Measurements from ENCODE around the gene GTF2F1.
"Not testable (repeated sequence)": the region's sequence is repeated elsewhere in the genome, so short reads cannot be mapped to it uniquely, and the experiment has no call there.

Gene GTF2F1

DNA sequence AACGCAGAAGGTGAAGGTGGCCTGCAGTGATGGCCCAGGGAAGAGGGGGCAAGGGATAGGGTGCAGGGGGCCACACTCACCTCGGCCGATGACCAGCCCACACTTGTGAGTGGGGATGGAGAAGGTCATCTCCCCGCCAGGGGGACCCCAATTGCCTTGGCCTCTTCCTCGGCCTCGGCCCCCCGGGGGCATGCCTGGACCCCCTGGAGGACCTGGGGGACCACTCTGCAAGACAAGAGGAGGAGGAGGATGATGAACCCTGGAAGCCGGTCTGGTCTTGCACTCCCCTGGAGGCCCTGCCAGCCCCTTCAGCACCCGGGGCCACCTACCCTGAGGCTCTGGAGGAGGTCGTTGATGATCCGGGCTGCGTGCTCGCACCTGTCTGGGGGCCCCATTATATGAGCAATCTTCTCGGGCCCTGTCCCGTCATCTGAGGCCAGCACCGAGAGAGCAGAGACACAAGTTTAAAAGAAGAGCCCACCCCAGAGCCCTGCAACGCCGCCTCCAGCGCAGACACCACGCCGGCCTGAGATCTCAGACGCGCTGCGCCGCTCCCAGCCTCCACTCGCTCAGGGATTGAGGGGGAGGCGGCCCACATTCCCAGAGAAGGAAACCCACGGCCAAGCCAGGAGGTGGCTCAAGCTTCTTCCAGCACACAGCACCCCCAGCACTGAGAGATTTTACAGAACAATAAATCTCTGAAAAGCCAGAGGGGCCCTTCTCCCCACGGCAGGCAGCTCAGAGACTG, 23.9 kb upstream of the GTF2F1 start:
- DNase-seq = no peak

DNA sequence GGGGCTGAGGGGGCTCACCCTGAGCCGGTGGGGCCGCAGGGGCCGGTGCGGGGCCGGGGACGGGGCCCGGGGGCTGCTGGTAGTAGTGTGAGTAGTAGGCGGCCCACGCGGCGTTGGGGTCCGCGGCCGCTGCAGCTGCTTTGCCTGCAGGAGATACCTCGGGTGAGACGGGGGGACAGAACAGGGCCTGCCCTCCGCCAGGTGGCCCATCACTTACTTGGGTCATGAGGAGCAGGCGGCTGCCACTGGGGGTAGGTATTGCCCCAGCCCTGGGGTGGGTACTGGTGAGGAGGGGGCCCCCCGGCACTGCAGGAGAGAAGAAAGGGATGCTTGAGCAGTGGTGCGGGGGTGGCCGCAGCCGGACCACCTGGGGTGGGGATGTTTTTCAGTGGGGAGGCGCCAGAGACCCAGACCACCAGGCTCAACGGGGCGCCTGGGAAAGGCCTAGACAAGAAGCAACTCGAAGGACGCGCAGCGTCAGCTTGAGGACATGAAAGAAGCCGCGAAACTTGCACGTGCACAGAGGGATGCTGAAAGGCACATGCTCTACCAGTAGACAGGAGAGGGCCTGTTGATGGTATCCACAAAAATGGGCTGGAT, 22.7 kb upstream of the GTF2F1 start:
- no peak for DNase-seq

DNA sequence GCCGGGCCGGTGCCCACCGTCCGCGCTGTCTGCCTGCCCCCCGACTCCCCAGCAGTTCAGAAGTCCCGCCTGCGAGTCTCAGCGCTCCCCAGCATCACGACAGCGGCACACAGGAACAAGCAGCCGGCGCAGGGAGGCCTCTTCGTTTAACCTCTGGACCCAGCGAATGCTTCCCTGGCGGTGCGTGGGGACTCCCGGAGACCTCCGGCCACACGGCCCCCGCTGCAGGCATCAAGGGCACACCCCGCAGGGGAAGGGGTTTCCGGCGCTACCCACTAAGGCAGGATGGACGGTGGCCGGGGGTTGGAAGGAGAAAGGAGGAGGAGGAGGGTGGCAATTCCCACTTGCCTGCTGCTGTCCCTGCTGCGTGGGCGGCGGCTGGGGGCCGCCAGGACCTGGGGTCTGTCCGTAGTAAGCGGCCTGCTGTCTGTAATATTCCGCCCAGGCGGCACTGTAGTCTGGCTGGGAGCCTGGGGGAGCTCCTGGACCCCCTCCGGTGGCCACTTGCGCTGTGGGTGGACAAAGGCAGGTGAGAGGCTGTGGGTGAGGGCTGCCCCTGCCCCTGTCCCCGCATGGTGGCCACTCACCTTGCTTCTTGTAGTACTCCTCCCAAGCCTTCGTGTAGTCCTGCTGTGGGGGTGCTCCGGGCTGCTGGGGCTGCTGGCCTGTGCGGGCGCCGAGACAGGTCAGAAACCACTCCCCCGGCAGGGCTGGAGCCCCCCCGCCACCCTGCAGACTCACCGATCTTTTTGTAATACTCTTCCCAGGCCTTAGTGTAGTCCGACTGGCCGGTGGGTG, 22.0 kb upstream of the GTF2F1 start:
- no peak for DNase-seq

DNA sequence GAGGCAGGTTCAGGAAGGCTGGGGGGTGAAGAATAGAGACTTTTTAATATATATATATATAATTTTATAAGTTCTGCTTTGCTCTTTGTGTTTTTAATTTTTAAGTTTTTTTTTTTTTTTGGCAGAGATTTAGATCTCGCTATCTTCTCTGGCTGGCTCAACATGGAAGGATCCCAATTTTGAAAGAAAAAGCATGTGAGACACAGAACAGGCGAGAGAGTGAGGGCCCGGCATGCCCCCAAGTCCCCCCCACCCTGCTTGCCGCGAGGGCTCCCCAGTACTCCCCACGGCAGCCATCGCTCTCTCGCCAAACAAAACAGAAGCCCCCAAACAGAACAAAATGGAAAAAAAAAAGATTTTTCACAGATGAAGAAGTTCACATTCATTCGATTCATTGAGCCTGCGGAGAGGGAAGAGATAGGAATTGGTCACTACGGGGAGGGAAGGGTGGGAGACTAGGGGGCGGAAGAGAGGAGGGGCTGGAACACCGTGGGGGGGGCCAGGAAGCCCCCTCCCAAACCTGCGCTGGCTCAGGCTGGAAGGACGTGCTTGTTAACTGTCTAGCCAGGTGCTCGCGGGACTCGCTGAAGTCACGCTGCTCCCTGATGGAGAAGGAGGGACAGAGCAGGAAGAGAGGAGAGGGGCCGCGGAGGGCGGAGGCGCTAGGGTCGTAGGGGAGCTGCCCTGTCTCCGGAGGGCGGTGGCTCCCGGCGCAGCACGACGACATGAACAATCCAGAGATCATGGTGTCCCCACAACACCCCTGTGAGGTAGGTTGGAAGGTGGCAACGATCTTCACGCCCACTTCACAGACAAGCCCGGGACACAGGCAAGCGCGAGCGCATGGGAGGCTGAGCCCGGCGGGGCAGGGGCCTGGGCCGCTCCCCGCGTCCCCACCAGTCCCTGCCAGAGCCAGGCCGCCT, 21.0 kb upstream of the GTF2F1 start:
- DNase-seq = no peak

DNA sequence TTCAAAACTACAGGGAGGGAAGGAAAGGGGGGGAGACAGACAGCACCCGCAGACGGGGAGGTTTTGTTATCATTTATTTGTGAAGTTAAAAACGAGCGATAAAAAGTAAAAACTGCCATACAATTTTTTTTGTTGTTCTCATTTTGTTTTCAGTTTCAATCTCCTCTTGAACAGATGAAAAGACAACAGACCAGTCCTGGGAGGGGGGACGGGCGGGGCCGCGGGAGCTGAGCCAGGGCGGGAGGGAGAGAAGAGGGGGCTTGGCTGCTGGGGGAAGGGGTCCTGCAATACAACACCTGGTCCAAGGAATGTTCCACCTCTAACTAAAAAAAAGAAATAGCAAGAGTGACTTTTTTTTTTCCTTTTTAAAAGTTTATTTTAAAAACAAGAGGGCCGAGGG, 20.3 kb upstream of the GTF2F1 start:
- DNase-seq = no peak

DNA sequence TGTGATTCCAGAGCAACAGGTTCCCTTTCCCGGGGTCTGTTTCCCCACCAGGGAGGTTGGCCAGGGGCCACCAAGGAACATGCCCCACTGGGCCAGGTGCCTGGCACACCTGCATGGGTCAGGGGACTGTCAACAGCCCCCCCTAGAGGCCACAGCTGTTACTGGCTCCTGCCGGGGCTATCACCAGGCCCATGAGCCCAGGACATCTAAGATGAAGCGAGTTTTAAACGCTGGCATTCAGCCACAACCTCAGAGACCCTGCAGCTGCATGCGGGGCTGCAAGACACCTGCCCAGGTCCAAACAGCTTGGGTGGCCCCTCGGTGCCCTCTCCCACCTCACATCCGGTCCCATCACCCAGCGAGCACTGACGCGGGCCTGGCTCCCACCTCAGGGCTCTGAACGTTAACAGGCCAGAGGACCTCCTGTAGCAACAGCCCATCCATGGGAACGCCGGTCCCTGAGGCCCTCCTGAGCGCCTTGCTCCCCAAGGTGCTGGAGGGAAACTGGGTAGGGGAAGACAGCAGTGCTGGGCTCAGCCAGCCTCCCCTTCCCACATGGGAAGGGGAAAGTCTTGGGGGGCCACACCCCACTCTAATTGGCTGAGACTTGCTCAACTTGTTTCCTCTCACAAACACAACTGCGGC, 19.6 kb upstream of the GTF2F1 start:
- DNase-seq = peak in 4 of 5 experiments; percentile 24 to 48 (median 27)

DNA sequence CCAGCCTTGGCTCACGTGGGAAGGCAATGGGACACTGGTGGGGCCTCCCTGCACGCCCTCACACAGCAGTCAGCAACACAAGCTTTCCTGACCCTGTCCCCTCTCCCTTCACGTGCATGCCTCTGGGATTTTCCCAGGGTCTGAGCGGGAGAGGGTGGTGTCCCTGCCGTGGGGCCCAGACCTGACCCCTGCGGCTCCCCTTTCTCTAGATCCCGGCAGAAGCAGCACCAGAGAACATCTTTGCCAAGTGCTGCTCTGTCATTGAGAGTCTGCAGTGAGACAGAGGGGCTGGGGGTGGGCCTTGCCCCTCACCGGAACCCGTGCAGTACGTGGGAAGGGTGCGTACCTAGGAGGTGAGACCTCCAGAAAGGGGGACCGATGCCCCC, 19.1 kb upstream of the GTF2F1 start:
- DNase-seq = no peak

DNA sequence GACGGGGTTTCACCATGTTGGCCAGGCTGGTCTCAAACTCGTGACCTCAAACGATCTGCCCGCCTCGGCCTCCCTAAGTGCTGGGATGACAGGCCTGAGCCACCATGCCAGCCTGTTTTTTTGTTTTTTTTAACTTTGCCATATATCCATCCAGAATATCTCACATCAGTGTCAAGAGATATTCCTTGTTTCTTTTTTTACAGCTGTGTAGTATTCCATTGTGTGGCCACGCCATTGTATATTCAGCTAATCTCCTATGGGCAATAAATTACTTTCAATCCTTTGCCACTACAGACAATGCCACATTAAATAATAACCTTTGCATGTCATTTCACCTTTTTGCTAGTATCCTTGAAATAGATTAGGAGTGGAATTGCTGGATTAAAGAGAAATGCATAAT, 16.4 kb upstream of the GTF2F1 start:
- no peak for DNase-seq

DNA sequence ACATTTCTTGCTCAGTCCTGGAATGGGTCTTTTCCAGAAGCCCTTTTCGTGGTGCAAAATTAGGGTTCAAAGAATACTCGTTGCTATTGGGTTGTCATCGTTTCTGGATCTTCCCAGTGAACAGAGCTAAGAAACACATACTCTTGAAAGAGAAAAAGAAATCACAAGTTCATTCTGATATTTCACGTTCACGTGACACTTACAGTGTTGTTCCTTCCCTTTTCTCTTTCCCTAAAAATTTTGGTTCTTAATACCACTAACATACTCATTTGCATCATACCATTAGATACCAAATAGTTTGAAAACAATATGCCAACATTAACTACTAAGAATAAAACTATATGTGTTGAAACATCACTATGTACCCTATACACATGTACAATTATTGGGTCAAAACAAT, 13.4 kb upstream of the GTF2F1 start:
- no peak for DNase-seq

DNA sequence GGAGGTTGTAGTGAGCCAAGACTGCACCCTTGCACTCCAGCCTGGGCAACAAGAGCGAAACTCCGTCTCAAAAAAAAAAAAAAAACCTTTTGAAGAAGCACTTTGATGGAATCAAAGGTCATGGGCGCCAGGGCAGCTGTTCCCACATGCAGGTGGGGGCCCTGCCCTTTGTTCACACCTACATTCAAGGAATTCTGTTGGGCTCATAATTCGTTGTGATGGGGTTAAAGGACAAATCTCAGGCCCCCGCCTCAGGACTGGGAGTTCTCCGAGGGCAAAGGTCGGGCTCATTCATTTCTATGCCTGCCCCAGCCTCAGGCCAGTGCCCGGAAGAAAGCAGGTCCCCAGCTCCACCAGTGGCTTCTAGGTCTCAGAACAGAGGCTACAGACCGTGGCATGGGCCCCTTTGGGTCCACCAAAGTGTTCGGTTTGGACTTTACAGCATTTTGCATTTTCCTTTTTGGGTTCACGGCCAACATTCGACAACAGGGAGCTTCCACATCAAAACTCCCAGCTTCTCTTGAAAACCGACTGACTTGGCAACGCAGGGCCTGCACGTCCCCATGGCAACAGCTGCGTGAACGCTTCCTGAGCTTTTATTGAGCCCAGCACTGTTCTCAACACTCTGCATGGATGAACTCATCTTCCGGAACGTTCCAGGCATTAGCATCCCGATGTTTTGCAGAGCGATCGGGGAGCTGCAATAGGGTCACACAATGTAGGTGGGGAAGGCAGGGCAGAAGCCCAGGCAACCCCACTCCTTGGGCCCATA, 10.1 kb upstream of the GTF2F1 start:
- no peak for DNase-seq

DNA sequence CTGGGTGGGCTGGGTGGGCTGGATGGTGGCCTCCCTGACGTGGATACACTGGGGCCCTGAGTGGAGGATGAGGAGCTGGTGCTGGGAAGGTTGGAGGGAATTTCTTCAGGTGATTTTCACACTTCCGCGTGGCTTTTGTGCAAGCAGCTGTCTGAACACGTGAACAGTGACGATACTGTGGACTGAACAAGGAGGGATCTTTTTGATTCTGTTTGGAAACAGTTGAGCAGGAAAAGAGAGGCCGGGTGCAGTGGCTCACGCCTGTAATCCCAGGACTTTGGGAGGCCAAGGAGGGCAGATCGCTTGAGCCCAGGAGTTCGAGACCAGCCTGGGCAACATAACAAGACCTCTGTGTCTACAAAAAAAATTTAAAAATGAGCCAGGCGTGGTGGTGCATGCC, 9.1 kb upstream of the GTF2F1 start:
- DNase-seq = no peak

DNA sequence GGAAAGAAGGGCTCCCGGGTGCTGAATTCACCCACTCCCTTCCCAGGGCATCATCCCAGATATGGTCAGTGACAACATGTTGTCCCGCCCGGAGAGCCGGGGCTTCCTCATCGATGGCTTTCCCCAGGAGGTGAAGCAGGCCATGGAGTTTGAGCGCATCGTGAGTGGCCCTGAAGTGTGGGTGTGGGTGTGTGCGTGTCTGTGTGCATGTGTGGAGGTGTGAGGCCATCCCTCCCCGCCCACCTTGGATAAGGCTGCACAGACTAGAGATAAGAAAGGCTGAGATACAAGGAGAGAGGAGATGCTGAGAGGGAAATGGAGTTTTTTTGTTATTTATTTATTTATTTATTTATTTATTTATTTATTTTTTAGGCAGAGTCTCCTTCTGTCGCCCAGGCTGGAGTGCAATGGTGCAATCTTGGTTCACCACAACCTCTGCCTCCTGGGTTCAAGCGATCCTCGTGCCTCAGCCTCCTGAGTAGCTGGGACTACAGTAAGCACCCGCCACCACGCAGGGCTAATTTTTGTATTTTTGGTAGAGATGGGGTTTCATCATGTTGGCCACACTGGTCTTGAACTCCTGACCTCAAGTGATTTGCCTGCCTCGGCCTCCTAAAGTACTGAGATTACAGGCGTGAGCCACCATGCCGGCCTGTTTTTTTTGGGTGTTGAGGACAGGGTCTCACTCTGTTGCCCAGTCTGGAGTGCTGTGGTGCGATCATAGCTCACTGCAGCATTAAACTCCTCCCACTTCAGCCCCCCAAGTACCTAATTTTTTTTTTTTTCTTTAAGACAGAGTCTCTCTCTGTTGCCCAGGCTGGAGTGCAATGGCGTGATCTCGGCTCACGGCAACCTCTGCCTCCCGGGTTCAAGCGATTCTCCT, 7.3 kb upstream of the GTF2F1 start:
- DNase-seq = not testable (repeated sequence)

DNA sequence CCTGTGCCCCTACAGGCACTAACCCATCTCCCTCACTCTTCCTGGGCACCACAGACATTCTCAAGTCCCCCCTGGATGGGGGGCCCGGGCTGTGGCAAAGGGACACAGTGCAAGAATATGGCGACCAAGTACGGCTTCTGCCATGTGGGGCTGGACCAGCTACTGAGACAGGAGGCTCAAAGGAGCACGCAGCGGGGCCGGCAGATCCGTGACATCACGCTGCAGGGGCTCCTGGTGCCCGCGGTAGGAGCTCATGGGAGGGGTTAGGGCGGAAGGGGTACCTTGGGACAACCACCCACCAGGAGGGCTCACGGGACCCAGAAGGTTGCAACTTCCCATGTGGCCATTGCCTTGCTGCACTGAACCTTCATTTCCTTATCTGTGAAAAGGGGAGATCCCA, 3.3 kb upstream of the GTF2F1 start:
- no peak for DNase-seq

DNA sequence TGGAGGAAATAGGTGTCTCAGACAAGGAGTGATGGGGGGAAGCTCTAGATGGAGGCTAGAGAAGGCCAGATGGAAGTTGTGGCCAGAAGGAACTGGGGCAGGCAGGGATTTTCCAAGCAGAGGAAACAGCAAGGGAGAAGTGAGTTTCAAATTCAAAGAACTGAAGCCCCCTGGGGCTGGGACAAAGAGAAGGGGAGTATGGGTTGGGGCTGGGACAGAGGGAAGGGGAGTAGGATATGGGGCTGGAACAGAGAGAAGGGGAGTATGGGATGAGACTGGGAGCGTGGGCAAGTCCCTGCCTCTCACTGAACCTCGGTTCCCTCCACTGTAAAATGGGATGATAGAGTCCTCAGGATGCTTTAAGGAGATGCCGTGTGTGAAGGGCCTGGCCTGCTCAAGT, 1.9 kb upstream of the GTF2F1 start:
- no peak for DNase-seq

DNA sequence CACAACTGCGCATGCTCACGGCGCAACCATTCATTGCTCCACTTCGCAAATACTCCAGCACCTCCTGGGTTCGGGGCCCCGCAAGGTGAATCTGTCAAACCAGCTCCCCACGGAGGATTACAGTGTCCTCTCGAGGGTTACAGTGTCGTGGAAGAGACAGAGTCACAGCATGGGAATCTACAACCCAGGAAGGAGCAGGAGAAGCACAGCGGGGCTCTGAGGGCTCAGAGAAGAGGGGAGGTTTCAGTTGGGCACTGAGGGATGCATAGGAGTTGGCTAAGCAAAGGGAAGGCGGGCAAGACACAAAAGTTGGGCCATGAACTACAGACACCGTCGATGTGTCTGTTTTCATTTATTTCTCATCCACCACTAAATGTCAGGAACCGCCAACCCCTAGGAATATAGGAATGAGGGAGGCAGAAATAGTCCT, 1.0 kb upstream of the GTF2F1 start:
- peak in 4 of 5 experiments; percentile 29 to 87 (median 57) for DNase-seq

DNA sequence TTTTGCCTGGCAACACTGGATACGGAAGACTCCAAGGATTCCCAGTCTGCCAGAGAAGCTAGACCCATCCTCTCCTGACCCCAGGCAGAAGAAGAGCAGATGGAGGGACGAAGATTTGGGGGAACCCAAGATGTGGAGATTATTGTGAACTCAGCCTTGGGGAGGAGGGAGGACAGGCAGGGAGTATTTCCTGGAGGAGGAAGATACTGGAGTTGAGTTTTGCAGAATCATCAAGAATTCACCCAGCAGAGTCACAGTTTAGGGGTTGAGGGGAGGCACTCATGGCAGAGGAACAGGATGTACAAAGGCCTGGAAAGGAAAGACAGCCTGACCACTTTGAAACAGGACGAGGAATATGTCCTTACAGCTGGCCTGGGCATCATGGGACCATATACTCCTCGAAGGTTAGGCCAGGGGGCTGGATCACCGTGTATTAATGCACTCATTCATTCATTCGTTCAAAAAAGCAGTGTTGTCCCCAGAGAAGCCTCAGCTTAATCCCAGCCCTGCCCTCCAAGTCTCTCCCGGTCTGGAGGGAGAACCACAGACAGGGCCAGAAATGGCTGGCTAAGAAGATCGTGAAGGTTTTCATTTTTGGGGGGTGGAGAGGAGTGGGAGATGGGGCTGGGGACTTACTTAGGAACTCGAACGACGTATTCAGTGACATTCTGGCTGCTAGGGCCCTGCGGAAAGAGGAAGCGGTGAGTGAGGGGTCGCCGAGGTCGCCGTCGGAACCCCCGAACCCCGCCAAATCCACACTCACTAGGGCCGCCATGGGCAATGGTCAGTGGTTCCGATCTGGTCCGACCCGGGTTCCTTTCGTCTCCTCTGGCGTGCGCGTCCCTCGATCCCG, 517 bp downstream of the GTF2F1 start:
- DNase-seq = no peak

DNA sequence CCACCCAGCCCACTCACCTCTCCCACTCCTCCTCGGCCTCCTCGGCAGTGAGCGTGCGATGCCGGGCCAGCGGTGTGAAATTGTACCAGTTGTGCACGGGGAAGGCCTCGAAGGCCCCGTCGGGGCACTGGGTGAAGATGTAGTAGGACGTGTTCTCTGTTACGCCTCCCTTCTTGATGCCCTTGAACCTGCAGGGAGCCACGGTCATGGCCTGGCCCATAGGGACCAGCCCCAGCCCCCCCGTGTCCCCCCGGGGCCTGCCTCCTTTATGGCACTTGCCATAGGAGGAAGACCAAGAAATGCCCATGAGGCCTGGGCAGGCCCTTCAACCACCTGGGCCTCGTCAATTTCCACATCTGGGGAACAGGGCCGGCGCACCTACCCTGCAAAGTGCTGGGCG, 5.6 kb downstream of the GTF2F1 start:
- DNase-seq = no peak

DNA sequence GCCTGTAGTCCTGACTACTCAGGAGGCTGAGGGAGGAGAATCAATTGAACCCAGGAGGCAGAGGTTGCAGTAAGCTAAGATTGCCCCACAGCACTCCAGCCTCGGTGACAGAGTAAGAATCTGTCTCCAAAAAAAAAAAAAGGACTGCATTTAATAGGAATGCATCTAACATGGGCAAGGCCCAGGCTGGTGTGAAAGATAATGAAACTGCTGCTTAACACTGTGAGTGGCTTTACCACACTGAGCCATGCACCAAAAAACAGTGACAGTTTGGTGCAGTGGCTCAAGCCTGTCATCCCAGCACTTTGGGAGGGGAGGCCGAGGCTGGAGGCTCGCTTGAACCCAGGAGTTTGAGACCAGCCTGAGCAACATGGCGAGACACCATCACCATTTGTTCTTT, 8.6 kb downstream of the GTF2F1 start:
- no peak for DNase-seq

DNA sequence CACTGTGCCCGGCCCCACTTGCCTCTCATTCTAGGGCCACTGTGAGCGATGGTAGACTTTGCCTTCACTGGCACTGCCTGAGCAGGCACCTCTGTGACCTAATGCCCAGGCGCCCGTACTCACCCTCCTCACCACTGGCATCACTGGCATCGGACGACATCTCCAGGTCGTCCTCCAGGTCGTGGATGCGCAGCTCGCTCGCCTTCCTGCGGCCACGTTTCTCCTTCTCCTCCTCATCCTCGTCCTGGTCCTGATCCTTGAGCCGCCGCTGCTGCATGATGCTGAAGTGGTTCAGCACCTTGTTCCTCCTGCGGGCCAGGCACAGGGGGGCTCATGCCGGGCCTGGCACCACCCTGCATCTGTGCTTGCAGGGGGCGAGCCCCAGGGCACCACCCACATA, 9.8 kb downstream of the GTF2F1 start:
- no peak for DNase-seq
